Mucosa of rectum (tissue), 2 donors: Measurements from ENCODE around the gene WDR33.
"Not testable (repeated sequence)": the region's sequence is repeated elsewhere in the genome, so short reads cannot be mapped to it uniquely, and the experiment has no call there.

Experiments
- H3K27ac ChIP-seq, 2 donors: one replicate each; pipeline ENCODE4 v1.7.0; 2013; ENCODE audit warnings: inconsistent platforms in 2 of 2, low read depth in 2 of 2, low read length in 2 of 2
- H3K27me3 ChIP-seq, 2 donors: one replicate each; pipeline ENCODE4 v1.7.0; 2013; ENCODE audit warnings: low read length in 2 of 2; ENCODE audit not compliant: control insufficient read depth in 2 of 2, insufficient read depth in 2 of 2
- H3K36me3 ChIP-seq, 2 donors: one replicate each; pipeline ENCODE4 v1.7.0; 2013; ENCODE audit warnings: low read length in 2 of 2; ENCODE audit not compliant: control insufficient read depth in 2 of 2, insufficient read depth in 2 of 2
- H3K4me1 ChIP-seq, 2 donors: one replicate each; pipeline ENCODE4 v1.7.0; 2013; ENCODE audit warnings: low read length in 2 of 2, mild to moderate bottlenecking in 1 of 2; ENCODE audit not compliant: control insufficient read depth in 2 of 2, insufficient read depth in 2 of 2
- H3K4me3 ChIP-seq, 2 donors: one replicate each; pipeline ENCODE4 v1.7.0; 2013; ENCODE audit warnings: low read length in 2 of 2
- H3K9ac ChIP-seq, 2 donors: one replicate each; pipeline ENCODE4 v1.7.0; 2013; ENCODE audit warnings: low read length in 2 of 2, low read depth in 1 of 2, mild to moderate bottlenecking in 1 of 2
- H3K9me3 ChIP-seq, 2 donors: one replicate each; pipeline ENCODE4 v1.7.0; 2013; ENCODE audit warnings: low read length in 2 of 2; ENCODE audit not compliant: control insufficient read depth in 2 of 2
- donor health status: healthy.
- donor health status: Normal muscosa, but diverticular disease.

Gene WDR33

DNA sequence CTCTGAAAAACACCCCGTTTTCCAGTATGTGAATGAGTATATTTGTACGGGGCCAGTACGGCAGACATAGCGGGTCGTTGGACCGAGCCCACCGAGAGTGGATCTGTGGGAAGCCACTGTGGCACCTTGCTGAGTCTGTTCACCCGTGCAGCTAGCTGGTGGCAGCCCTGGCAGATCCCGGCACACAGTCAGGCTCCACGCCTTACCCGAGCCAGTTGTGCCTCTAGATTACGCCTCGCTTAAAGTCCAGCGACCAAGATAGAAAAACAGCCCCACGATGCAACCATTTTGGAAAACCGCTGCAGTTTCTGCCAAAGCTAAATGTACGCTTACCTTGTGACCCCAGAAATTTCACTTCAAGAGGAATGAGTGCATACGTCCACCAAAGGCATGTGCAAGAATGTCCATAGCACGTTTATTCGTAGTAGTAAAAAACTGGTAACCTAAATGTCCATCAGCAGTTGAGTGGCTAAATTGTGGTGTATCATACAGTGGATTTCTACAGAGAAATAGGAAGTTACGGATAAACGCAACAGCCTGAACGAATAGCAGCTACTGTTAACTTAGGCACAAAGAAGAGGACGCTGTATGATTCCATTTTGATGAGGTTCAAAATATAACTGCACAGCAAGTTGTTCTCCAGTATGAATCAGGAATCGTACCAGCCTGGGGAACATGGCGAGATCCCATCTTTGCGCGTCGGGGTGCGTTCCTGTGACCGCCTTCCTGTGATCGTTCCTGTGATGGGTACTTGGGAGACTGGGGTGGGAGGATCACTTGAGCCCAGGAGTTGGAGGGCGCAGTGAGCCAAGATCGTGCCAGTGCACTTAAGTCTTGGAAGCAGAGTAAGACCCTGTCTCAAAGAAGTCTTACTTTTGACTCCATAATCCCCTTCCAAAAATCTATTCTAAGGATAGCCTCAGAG, 688 bp upstream of the WDR33 start:
- Histone ChIP-seq H3K27me3 (no peaks in the 10 kb centered on the region), H3K9me3 (no peaks in the 10 kb centered on the region), H3K36me3 (no peaks in the 10 kb centered on the region), H3K9ac (peak overlapping the region; percentile 92 to 94), H3K4me3 (peak overlapping the region; percentile 84 to 91), H3K27ac (peak overlapping the region; percentile 92 to 95), H3K4me1 (peaks cover 6 to 16% of the 10 kb centered on the region in 2 donors)

- H3K9me3 ChIP-seq: no peaks in the 10 kb centered on the region
- no peaks in the 10 kb centered on the region for H3K27me3 ChIP-seq
- peak overlapping the region; percentile 60 to 92 for H3K9ac ChIP-seq
- H3K27ac ChIP-seq: peak overlapping the region; percentile 92 to 95
- H3K36me3 ChIP-seq: no peaks in the 10 kb centered on the region
- peak overlapping the region; percentile 84 to 91 for H3K4me3 ChIP-seq
- H3K4me1 ChIP-seq: peaks cover 6 to 16% of the 10 kb centered on the region in 2 donors
These were observed 784 bp downstream of the WDR33 start for GRCh38 chr2:127810156-127810618.

- H3K36me3 ChIP-seq: no peaks in the 10 kb centered on the region
- H3K27ac ChIP-seq: no peak overlapping the region
- H3K27me3 ChIP-seq: no peaks in the 10 kb centered on the region
- no peaks in the 10 kb centered on the region for H3K9me3 ChIP-seq
- no peak overlapping the region for H3K9ac ChIP-seq
- H3K4me1 ChIP-seq: peaks cover 6 to 16% of the 10 kb centered on the region in 2 donors
- no peak overlapping the region for H3K4me3 ChIP-seq
These were observed 3.2 kb downstream of the WDR33 start for GRCh38 chr2:127807678-127808353.

GRCh38 chr2:127806860-127807259, 4.1 kb downstream of the WDR33 start:
- H3K9me3 ChIP-seq, H3K4me3 ChIP-seq, H3K27me3 ChIP-seq, H3K9ac ChIP-seq, H3K27ac ChIP-seq, H3K36me3 ChIP-seq: not testable (repeated sequence)
- H3K4me1 ChIP-seq: peaks cover 6 to 16% of the 10 kb centered on the region in 2 donors

GRCh38 chr2:127805491-127805890, 5.5 kb downstream of the WDR33 start:
- no peaks in the 10 kb centered on the region for H3K27me3 ChIP-seq
- H3K9me3 ChIP-seq: no peaks in the 10 kb centered on the region
- H3K36me3 ChIP-seq: peaks cover 2 to 3% of the 10 kb centered on the region in 2 donors
- H3K4me3 ChIP-seq: no peak overlapping the region
- H3K27ac ChIP-seq: no peak overlapping the region
- peaks cover 3 to 12% of the 10 kb centered on the region in 2 donors for H3K4me1 ChIP-seq
- no peak overlapping the region for H3K9ac ChIP-seq

DNA sequence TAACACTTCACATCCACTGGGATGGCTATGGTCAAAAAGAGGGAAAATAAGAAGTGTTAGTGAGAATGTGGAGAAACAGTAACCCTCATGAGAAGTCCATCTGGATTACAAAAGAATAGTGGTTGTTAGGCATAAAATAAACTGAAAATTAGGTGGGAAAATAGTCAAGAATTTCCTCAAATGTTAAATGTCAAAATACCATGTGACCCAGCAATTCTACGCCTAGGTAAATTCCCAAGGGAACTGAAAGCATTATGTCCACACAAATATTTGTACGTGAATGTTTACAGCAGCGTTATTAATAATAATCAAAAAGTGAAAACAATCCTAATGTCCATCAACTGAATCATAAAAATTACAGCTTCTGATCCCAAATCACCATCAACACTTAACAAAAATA, 11.0 kb downstream of the WDR33 start:
- Histone ChIP-seq H3K27ac (no peak overlapping the region), H3K9me3 (no peaks in the 10 kb centered on the region), H3K9ac (no peak overlapping the region), H3K27me3 (no peaks in the 10 kb centered on the region), H3K36me3 (peaks cover 2 to 3% of the 10 kb centered on the region in 2 donors), H3K4me3 (no peak overlapping the region), H3K4me1 (peaks cover 0 to 5% of the 10 kb centered on the region in 2 donors)

DNA sequence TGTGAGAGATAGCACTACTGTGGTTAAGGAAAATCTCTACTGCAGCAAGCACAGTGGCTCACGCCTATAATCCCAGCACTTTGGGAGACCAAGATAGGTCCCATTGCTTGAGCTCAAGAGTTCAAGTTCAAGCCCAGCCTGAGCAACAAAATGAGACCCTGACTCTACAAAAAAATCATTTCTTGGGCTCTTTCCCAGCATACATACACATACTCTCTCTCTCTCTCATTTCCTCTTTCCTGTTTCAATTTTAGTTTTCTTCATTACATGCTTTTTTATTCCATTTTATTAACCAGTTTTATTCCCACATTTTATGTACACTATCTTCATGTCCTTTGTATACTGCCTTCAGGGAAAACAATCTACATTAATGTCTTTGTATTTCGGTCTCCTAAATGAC, 14.6 kb downstream of the WDR33 start:
- Histone ChIP-seq H3K36me3 (peaks cover 2 to 3% of the 10 kb centered on the region in 2 donors), H3K9ac (no peak overlapping the region), H3K4me1 (peaks cover 0 to 5% of the 10 kb centered on the region in 2 donors), H3K27me3 (no peaks in the 10 kb centered on the region), H3K9me3 (no peaks in the 10 kb centered on the region), H3K4me3 (no peak overlapping the region), H3K27ac (no peak overlapping the region)

DNA sequence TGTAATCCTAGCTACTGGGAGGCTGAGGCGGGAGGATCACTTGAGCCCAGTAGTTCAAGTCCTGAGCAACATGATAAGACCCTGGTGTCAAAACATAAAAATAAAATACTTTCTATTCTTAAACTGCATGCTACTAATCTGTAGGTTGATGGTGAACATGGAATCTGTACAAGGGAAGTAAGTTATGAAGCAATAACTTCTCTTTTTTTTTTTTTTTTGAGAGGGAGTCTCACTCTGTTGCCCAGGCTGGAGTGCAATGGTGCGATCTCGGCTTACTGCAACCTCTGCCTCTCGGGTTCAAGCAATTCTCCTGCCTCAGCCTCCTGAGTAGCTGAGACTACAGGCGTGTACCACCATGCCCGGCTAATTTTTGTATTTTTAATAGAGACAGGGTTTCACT, 16.1 kb downstream of the WDR33 start:
- not testable (repeated sequence) for H3K27me3 ChIP-seq, H3K4me1 ChIP-seq, H3K27ac ChIP-seq, H3K9me3 ChIP-seq, H3K4me3 ChIP-seq, H3K36me3 ChIP-seq, H3K9ac ChIP-seq

DNA sequence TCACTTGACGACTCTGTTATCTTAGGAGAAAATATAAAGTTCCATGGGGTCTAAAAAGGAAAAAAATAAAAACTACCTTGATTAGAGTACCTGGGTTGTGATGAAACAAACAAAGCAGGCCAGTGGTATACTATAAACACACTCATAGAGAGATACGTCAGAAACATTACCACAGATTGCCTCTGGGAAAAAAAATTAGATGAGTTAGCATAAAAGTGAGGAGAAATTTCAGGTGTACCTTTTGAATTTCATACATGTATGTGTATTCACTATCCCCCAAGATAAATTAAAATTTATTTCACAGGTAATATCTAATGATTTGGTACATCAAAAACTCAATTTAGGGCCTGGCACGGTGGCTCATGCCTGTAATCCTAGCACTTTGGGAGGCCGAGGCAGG, 18.2 kb downstream of the WDR33 start:
- Histone ChIP-seq H3K9ac (no peak overlapping the region), H3K4me3 (no peak overlapping the region)

More for the DNA sequence above, 18.2 kb downstream of the WDR33 start:
- peaks cover 0 to 2% of the 10 kb centered on the region in 2 donors for H3K4me1 ChIP-seq
- no peaks in the 10 kb centered on the region for H3K9me3 ChIP-seq
- no peaks in the 10 kb centered on the region for H3K27me3 ChIP-seq
- H3K36me3 ChIP-seq: no peaks in the 10 kb centered on the region
- no peak overlapping the region for H3K27ac ChIP-seq
